Muscle of back (tissue), 11 donors: ENCODE results near the gene COL8A2. TPM values are rescaled to one million over a fixed set of nuclear protein-coding genes. Genes with fewer than 3 reads are reported as not detected.

Experiments used
- DNase-seq, 3 donors: peaks; one replicate each; pipeline versions ENCODE4 v3.0.0 to v3.0.0-alpha.2; 2013
- polyA plus RNA-seq, 10 donors: library from polyadenylated mRNA; unstranded; fragments of 120-200 nt; gene quantifications; one replicate each; pipeline ENCODE4 v1.2.1, GENCODE V29; 2013; ENCODE audit not compliant: insufficient read length in 10 of 10

The COL8A2 gene
- polyA plus RNA-seq, 10 donors: 5.5 to 35.9 (median 16.9) TPM

GRCh38 chr1:36092166-36092797 lies 32.7 kb downstream of the COL8A2 start:
- no peak for DNase-seq

- no peak for DNase-seq
Observed at GRCh38 chr1:36091698-36092097, 33.3 kb downstream of the COL8A2 start.

- DNase-seq: no peak
Observed at GRCh38 chr1:36091141-36091540, 33.9 kb downstream of the COL8A2 start.

GRCh38 chr1:36089393-36090121 lies 35.5 kb downstream of the COL8A2 start:
- DNase-seq: no peak

- DNase-seq: peak; percentile 88 to 97 (median 95)
Observed at GRCh38 chr1:36088577-36089392, 36.2 kb downstream of the COL8A2 start, which contains the start of gene ADPRS. Gene ADPRS (plus strand): TSS chr1:36088892. CDS start chr1:36088905, 13 bp downstream.

- no peak for DNase-seq
Observed at GRCh38 chr1:36088265-36088576, 36.8 kb downstream of the COL8A2 start.

- DNase-seq: no peak
Observed at GRCh38 chr1:36087233-36088123, 37.5 kb downstream of the COL8A2 start.

GRCh38 chr1:36086529-36087232 lies 38.3 kb downstream of the COL8A2 start:
- DNase-seq: no peak

GRCh38 chr1:36085686-36086526 lies 39.1 kb downstream of the COL8A2 start:
- no peak for DNase-seq

- no peak for DNase-seq
Observed at GRCh38 chr1:36085126-36085525, 39.9 kb downstream of the COL8A2 start.

- no peak for DNase-seq
Observed at GRCh38 chr1:36084497-36085115, 40.4 kb downstream of the COL8A2 start.

- peak; percentile 28 to 82 (median 59) for DNase-seq
Observed at GRCh38 chr1:36083635-36084496, 41.2 kb downstream of the COL8A2 start, which contains the start of gene TEKT2. Gene TEKT2 (plus strand): TSS chr1:36084094. CDS start chr1:36084922, 828 bp downstream.

- DNase-seq: no peak
Observed at GRCh38 chr1:36083219-36083618, 41.8 kb downstream of the COL8A2 start.

GRCh38 chr1:36081926-36082485 lies 43.0 kb downstream of the COL8A2 start:
- DNase-seq: no peak

GRCh38 chr1:36080801-36081200 lies 44.2 kb downstream of the COL8A2 start:
- DNase-seq: no peak

GRCh38 chr1:36080236-36080635 lies 44.8 kb downstream of the COL8A2 start:
- no peak for DNase-seq

GRCh38 chr1:36076979-36077573 lies 47.9 kb downstream of the COL8A2 start:
- no peak for DNase-seq

GRCh38 chr1:36070349-36070748 lies 54.7 kb downstream of the COL8A2 start:
- DNase-seq: no peak
